CD4-positive, alpha-beta T cell treated with Interleukin-4 for 1 hour (primary cell): ENCODE results near the gene ACBD6.
"Not testable (repeated sequence)": the region's sequence is repeated elsewhere in the genome, so short reads cannot be mapped to it uniquely, and the experiment has no call there.

Experiments used
- DNase-seq, 2 donors: peaks; one replicate each; pipeline ENCODE4 v3.0.0-alpha.2; 2020 to 2022

ACBD6 gene

GRCh38 chr1:180502361-180503279, at the start of gene ACBD6:
TSS of gene ACBD6 (minus strand) at chr1:180502577. CDS start at chr1:180502266, 311 bp downstream.
- DNase-seq, result peak; percentile 84 to 88

GRCh38 chr1:180551997-180552396, 49.6 kb upstream of the ACBD6 start:
- DNase-seq, result no peak

GRCh38 chr1:180550241-180550640, 47.9 kb upstream of the ACBD6 start:
- no peak for DNase-seq

- DNase-seq, result not testable (repeated sequence)
Measured at GRCh38 chr1:180549770-180550169, 47.4 kb upstream of the ACBD6 start.

- no peak for DNase-seq
Measured at GRCh38 chr1:180548686-180549317, 46.4 kb upstream of the ACBD6 start.

GRCh38 chr1:180545991-180546390, 43.6 kb upstream of the ACBD6 start:
- DNase-seq, result no peak

GRCh38 chr1:180544050-180544449, 41.7 kb upstream of the ACBD6 start:
- DNase-seq, result no peak

- no peak for DNase-seq
Measured at GRCh38 chr1:180542838-180543145, 40.4 kb upstream of the ACBD6 start.

- no peak for DNase-seq
Measured at GRCh38 chr1:180542113-180542837, 39.9 kb upstream of the ACBD6 start.

GRCh38 chr1:180540697-180541594, 38.6 kb upstream of the ACBD6 start:
- DNase-seq, result no peak

- DNase-seq, result no peak
Measured at GRCh38 chr1:180539136-180539535, 36.8 kb upstream of the ACBD6 start.

GRCh38 chr1:180536821-180537372, 34.5 kb upstream of the ACBD6 start:
- no peak for DNase-seq

- DNase-seq, result no peak
Measured at GRCh38 chr1:180535418-180535999, 33.1 kb upstream of the ACBD6 start.

- no peak for DNase-seq
Measured at GRCh38 chr1:180534214-180534613, 31.8 kb upstream of the ACBD6 start.

GRCh38 chr1:180533266-180533987, 31.1 kb upstream of the ACBD6 start:
- DNase-seq, result peak; percentile 45 to 56

- no peak for DNase-seq
Measured at GRCh38 chr1:180532854-180533253, 30.5 kb upstream of the ACBD6 start.

GRCh38 chr1:180530501-180530900, 28.1 kb upstream of the ACBD6 start:
- DNase-seq, result no peak

- no peak for DNase-seq
Measured at GRCh38 chr1:180528868-180529470, 26.6 kb upstream of the ACBD6 start.

- no peak for DNase-seq
Measured at GRCh38 chr1:180527101-180527669, 24.8 kb upstream of the ACBD6 start.

GRCh38 chr1:180525715-180526039, 23.3 kb upstream of the ACBD6 start:
- DNase-seq, result no peak
